ENCODE data around the gene STK39.

- TF ChIP-seq CTCF (IDR thresholded peaks at IDR 0.05): no peak
- TF ChIP-seq POLR2A (IDR thresholded peaks at IDR 0.05): no peak
These were observed 315.2 kb downstream of the STK39 start for GRCh38 chr2:167932123-167932693.

Data from right lobe of liver (tissue), 4 donors.